ENCODE results near the gene ARID4B. TPM values are rescaled to one million over a fixed set of nuclear protein-coding genes. Genes with fewer than 3 reads are reported as not detected.

Gene ARID4B
- total RNA-seq, 1 experiment from 2014 or later: 34.0 TPM

DNA sequence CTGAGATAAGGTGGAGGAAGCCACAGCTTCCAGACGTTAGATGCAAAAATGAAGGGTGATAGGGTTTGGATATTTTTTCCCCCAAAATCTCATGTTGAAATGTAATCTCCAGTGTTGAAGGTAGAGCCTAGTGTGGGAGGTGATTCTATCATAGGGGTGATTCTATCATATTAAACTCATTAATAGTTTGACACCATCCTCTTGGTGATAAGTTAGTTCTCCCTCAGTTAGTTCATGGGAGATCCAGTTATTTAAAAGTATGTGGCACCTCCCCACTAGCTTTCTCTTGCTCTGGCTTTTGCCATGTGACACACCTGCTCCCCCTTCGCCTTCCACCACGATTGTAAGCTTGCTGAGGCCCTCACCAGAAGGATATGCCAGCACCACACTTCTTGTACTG lies 30.9 kb upstream of the ARID4B start:
- Histone ChIP-seq H3K9me3 (ENCODE audit: control insufficient read depth, low read depth, low read length) (no peaks in the 10 kb centered on the region), H3K9ac (ENCODE audit: extremely low read depth, insufficient read length, low read length) (no peak overlapping the region), H3K18ac (ENCODE audit: insufficient read length, low read depth, low read length) (no peak overlapping the region), H3K79me2 (ENCODE audit: insufficient read depth, low read length) (no peaks in the 10 kb centered on the region), H3T11ph (ENCODE audit: low read length) (no peak overlapping the region), H3K79me1 (ENCODE audit: insufficient read depth, low read depth, low read length, poor library complexity, severe bottlenecking) (no peaks in the 10 kb centered on the region), H2AFZ (ENCODE audit: low read length) (no peak overlapping the region), H3K14ac (ENCODE audit: insufficient read depth, low read length) (no peak overlapping the region), H4K8ac (replicated peaks; ENCODE audit: insufficient read length, low read depth, low read length) (no peak overlapping the region), H4K5ac (ENCODE audit: insufficient read length, low read depth, low read length) (no peak overlapping the region), H3K4me1 (ENCODE audit: insufficient read depth, low read length) (peaks cover 4% of the 10 kb centered on the region; the same call in 1 of the 2 replicates), H2BK5ac (ENCODE audit: insufficient read length, low read length) (no peak overlapping the region), H4K20me1 (ENCODE audit: control insufficient read depth, insufficient read depth, insufficient read length) (no peaks in the 10 kb centered on the region), H3K4ac (ENCODE audit: low read depth, low read length) (no peak overlapping the region), H3K27ac (ENCODE audit: insufficient read length, low read depth, low read length) (no peak overlapping the region), H2BK12ac (ENCODE audit: insufficient read length, low read depth, low read length) (no peak overlapping the region), H3K27me3 (ENCODE audit: insufficient read depth, low read length) (no peaks in the 10 kb centered on the region), H4K91ac (ENCODE audit: insufficient read length, low read depth, low read length) (no peak overlapping the region), H3K23me2 (ENCODE audit: insufficient read length, low read depth, low read length, poor library complexity, severe bottlenecking) (no peaks in the 10 kb centered on the region), H3K23ac (ENCODE audit: insufficient read length, low read depth, low read length) (no peak overlapping the region), H2AK5ac (ENCODE audit: insufficient read length, low read length) (no peak overlapping the region), H3K4me2 (ENCODE audit: insufficient read depth, insufficient read length, low read length) (no peak overlapping the region), H2BK120ac (ENCODE audit: low read depth, low read length, poor library complexity, severe bottlenecking) (no peak overlapping the region), H2BK20ac (ENCODE audit: low read depth, low read length, poor library complexity, severe bottlenecking) (no peak overlapping the region), H2BK15ac (ENCODE audit: low read depth, low read length) (no peak overlapping the region), H3K56ac (ENCODE audit: insufficient read length, low read depth, low read length) (no peak overlapping the region)
- Mint-ChIP-seq H3K27ac (no peak overlapping the region; a peak in 1 of 7 replicates), H3K9me3 (no peaks in the 10 kb centered on the region), H3K4me3 (no peak overlapping the region), H3K27me3 (ENCODE audit: low read depth) (no peaks in the 10 kb centered on the region), H3K4me1 (peaks cover 7 to 15% of the 10 kb centered on the region in 2 experiments), H3K36me3 (ENCODE audit: insufficient read depth in 1 of 3, low read depth in 3 of 3) (no peaks in the 10 kb centered on the region)
- no peak for DNase-seq
- TF ChIP-seq, protein P1, sequence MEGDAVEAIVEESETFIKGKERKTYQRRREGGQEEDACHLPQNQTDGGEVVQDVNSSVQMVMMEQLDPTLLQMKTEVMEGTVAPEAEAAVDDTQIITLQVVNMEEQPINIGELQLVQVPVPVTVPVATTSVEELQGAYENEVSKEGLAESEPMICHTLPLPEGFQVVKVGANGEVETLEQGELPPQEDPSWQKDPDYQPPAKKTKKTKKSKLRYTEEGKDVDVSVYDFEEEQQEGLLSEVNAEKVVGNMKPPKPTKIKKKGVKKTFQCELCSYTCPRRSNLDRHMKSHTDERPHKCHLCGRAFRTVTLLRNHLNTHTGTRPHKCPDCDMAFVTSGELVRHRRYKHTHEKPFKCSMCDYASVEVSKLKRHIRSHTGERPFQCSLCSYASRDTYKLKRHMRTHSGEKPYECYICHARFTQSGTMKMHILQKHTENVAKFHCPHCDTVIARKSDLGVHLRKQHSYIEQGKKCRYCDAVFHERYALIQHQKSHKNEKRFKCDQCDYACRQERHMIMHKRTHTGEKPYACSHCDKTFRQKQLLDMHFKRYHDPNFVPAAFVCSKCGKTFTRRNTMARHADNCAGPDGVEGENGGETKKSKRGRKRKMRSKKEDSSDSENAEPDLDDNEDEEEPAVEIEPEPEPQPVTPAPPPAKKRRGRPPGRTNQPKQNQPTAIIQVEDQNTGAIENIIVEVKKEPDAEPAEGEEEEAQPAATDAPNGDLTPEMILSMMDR (conservative IDR thresholded peaks at IDR 0.05): no peak
- WGBS (ENCODE audit: extremely low coverage, insufficient read length, low lambda C conversion rate): no CpG with 5 or more reads among the region's 3 CpGs

Measured in H9 (cell line).